ENCODE data around the gene OGFOD1. TPM values are rescaled to one million over a fixed set of nuclear protein-coding genes. Genes with fewer than 3 reads are reported as not detected.

Gene OGFOD1
- total RNA-seq, 2 experiments from 2014 or later = 35.1 to 56.8 TPM

DNA sequence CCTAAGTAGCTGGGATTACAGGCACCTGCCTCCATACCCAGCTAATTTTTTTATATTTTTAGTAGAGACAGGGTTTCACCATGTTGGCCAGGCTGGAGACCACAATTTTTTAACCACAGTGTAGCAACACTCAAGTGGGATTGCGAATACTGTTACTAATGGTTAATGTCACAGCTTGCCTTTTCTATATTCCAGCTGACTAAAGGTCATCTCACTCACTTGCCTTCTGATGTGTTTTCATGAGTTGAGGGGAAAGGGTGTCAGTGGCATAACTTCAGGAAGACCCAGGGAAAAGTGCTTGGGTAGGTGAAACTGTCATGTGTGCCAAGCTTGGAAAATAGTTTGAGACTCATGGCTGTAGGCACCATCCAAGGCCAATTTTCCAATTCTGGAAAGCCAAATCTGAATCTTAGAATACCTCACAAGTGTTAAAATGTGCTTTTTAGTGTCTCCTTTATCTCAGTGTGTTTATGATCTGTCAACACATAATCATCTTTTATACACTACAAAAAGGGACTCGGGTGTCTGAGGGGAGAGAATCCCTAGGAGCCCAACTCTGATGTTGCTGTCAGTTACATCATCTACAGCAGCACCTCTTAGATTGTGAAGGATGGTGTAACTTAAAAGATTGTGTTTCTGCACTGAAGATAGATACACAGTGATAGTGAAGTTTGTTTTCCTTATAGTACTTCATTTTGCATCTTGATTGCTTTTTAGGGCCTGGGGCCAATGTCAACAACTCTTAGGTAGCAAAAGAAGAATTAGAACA, 27.1 kb downstream of the OGFOD1 start:
- Histone ChIP-seq H3K4me2 (ENCODE audit: low read length) (no peak overlapping the region), H2AFZ (ENCODE audit: low read length) (no peak overlapping the region), H3K9me3 (ENCODE audit: low read length) (no peaks in the 10 kb centered on the region), H3K36me3 (ENCODE audit: insufficient read depth, low read length) (peaks cover 70% of the 10 kb centered on the region), H3K4me3 (ENCODE audit: low read depth, low read length, poor library complexity, severe bottlenecking) (no peak overlapping the region), H3K9me2 (ENCODE audit: insufficient read depth, low read length) (no peaks in the 10 kb centered on the region), H3K79me2 (ENCODE audit: insufficient read depth, low read depth, low read length) (no peaks in the 10 kb centered on the region), H3K27ac (ENCODE audit: low read depth, low read length, poor library complexity, severe bottlenecking) (no peak overlapping the region), H3K4me1 (ENCODE audit: insufficient read depth, low read length, poor library complexity, severe bottlenecking) (no peaks in the 10 kb centered on the region), H4K20me1 (ENCODE audit: insufficient read depth, low read length) (no peaks in the 10 kb centered on the region)
- POLR2A ChIA-PET = interaction anchor here (0.6 to 2.1 kb wide), 3 partner anchors 10 to 337 kb away, joined by 3 to 5 read pairs (median 3); no protein-coding TSS in a partner anchor
- intact Hi-C loops (cut with micrococcal nuclease; ENCODE audit: unreplicated experiment) = no loop called here
- CTCF ChIA-PET (ENCODE audit: unreplicated experiment) = interaction anchor here (0.6 kb wide), 1 partner anchor 211 kb away, joined by 6 read pairs; no protein-coding TSS in a partner anchor
- no peak for DNase-seq (ENCODE audit: low spot score)
- no peak for TF ChIP-seq EZH2phosphoT487 (IDR thresholded peaks at IDR 0.05; ENCODE audit: borderline replicate concordance, low read depth, low read length)
- TF ChIP-seq, protein P1, sequence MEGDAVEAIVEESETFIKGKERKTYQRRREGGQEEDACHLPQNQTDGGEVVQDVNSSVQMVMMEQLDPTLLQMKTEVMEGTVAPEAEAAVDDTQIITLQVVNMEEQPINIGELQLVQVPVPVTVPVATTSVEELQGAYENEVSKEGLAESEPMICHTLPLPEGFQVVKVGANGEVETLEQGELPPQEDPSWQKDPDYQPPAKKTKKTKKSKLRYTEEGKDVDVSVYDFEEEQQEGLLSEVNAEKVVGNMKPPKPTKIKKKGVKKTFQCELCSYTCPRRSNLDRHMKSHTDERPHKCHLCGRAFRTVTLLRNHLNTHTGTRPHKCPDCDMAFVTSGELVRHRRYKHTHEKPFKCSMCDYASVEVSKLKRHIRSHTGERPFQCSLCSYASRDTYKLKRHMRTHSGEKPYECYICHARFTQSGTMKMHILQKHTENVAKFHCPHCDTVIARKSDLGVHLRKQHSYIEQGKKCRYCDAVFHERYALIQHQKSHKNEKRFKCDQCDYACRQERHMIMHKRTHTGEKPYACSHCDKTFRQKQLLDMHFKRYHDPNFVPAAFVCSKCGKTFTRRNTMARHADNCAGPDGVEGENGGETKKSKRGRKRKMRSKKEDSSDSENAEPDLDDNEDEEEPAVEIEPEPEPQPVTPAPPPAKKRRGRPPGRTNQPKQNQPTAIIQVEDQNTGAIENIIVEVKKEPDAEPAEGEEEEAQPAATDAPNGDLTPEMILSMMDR (conservative IDR thresholded peaks at IDR 0.05; ENCODE audit: low read length) = no peak
- no TSS peak for BruUV-seq (replicated peaks)

DNA sequence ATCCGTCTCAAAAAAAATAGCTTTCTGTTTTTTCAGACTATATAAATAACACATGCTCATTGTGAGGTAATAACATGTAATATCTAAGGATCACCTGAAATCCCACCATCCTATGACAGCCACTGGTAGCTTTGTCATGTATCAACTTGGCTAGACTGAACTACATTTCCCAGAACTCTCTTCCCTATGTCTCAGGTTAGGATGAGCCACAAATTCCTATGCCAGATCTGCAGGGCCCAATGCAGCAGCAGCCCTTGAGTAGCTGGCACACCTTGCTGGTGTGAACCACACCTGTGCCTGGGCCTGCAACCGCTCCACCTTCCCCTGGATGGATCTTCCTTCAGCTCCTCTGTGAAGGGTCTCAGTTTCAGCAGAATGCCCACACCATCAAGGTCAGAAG, 28.1 kb downstream of the OGFOD1 start:
- TF ChIP-seq EZH2phosphoT487 (IDR thresholded peaks at IDR 0.05; ENCODE audit: borderline replicate concordance, low read depth, low read length) = no peak
- TF ChIP-seq, protein P1 (conservative IDR thresholded peaks at IDR 0.05; ENCODE audit: low read length) = no peak
- Histone ChIP-seq H3K4me2 (ENCODE audit: low read length) (no peak overlapping the region), H3K79me2 (ENCODE audit: insufficient read depth, low read depth, low read length) (no peaks in the 10 kb centered on the region), H3K36me3 (ENCODE audit: insufficient read depth, low read length) (peaks cover 61% of the 10 kb centered on the region), H3K27ac (ENCODE audit: low read depth, low read length, poor library complexity, severe bottlenecking) (no peak overlapping the region), H3K4me1 (ENCODE audit: insufficient read depth, low read length, poor library complexity, severe bottlenecking) (no peaks in the 10 kb centered on the region), H4K20me1 (ENCODE audit: insufficient read depth, low read length) (no peaks in the 10 kb centered on the region), H3K4me3 (ENCODE audit: low read depth, low read length, poor library complexity, severe bottlenecking) (no peak overlapping the region), H3K9me3 (ENCODE audit: low read length) (no peaks in the 10 kb centered on the region), H3K9me2 (ENCODE audit: insufficient read depth, low read length) (no peaks in the 10 kb centered on the region), H2AFZ (ENCODE audit: low read length) (no peak overlapping the region)
- CTCF ChIA-PET (ENCODE audit: unreplicated experiment) = no interaction called here
- no peak for DNase-seq (ENCODE audit: low spot score)
- intact Hi-C loops (cut with micrococcal nuclease; ENCODE audit: unreplicated experiment) = no loop called here
- POLR2A ChIA-PET = interaction anchor here (0.6 to 2.1 kb wide), 3 partner anchors 11 to 764 kb away, joined by 3 to 5 read pairs (median 3); no protein-coding TSS in a partner anchor
- no TSS peak for BruUV-seq (replicated peaks)

Data from OCI-LY7 (cell line).